Measurements from ENCODE around the gene FOXI1. TPM values are rescaled to one million over a fixed set of nuclear protein-coding genes. Genes with fewer than 3 reads are reported as not detected.

Gene FOXI1
- total RNA-seq, 1 donor, result not detected

DNA sequence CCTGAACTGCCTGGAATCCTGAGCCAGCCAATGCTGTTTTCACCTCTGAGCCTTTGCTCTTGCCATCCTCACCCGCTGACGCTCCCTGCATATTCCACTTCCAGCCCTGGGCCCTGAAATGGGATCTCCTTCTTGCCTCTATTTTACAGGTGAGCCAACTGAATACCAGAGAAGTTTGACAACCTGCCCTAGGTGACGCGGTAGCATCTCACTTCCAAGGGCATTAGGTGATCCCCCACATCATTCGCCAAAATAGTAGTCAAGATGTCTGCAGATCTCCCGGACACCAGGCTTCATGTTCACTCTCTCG lies 43.5 kb downstream of the FOXI1 start:
- no peaks in the 10 kb centered on the region for H3K79me2 ChIP-seq (ENCODE audit: insufficient read depth, low read length)
- no peak for TF ChIP-seq CTCF (IDR thresholded peaks at IDR 0.05; ENCODE audit: extremely low read depth, low read depth, low read length)
- no peak overlapping the region for H3K4me3 ChIP-seq (ENCODE audit: insufficient read depth, low read length)
- H3K4me2 ChIP-seq (ENCODE audit: insufficient read depth, low read length), result no peak overlapping the region
- H3K4me1 ChIP-seq (ENCODE audit: insufficient read depth, low read length), result peaks cover 14% of the 10 kb centered on the region
- H4K20me1 ChIP-seq (ENCODE audit: insufficient read depth, low read length), result no peaks in the 10 kb centered on the region
- no peak overlapping the region for H2AFZ ChIP-seq (ENCODE audit: low read length)
- H3K27me3 ChIP-seq (ENCODE audit: insufficient read depth, low read length), result peaks cover 3% of the 10 kb centered on the region
- H3K9me3 ChIP-seq (ENCODE audit: low read depth, low read length), result no peaks in the 10 kb centered on the region
- no peak overlapping the region for H3K27ac ChIP-seq (ENCODE audit: low read depth, low read length)
- no peaks in the 10 kb centered on the region for H3K36me3 ChIP-seq (ENCODE audit: insufficient read depth, low read length)
- no peak for DNase-seq (ENCODE audit: insufficient read length, low spot score, missing footprints)

GRCh38 chr5:170150713-170151096 lies 45.0 kb downstream of the FOXI1 start:
- Histone ChIP-seq H3K4me3 (ENCODE audit: insufficient read depth, low read length) (no peak overlapping the region), H3K27ac (ENCODE audit: low read depth, low read length) (no peak overlapping the region), H3K27me3 (ENCODE audit: insufficient read depth, low read length) (peaks cover under 1% of the 10 kb centered on the region), H3K4me2 (ENCODE audit: insufficient read depth, low read length) (no peak overlapping the region), H3K9me3 (ENCODE audit: low read depth, low read length) (no peaks in the 10 kb centered on the region), H2AFZ (ENCODE audit: low read length) (no peak overlapping the region), H4K20me1 (ENCODE audit: insufficient read depth, low read length) (no peaks in the 10 kb centered on the region), H3K79me2 (ENCODE audit: insufficient read depth, low read length) (no peaks in the 10 kb centered on the region), H3K36me3 (ENCODE audit: insufficient read depth, low read length) (no peaks in the 10 kb centered on the region), H3K4me1 (ENCODE audit: insufficient read depth, low read length) (peaks cover 14% of the 10 kb centered on the region)
- no peak for DNase-seq (ENCODE audit: insufficient read length, low spot score, missing footprints)
- TF ChIP-seq CTCF (IDR thresholded peaks at IDR 0.05; ENCODE audit: extremely low read depth, low read depth, low read length), result no peak

DNA sequence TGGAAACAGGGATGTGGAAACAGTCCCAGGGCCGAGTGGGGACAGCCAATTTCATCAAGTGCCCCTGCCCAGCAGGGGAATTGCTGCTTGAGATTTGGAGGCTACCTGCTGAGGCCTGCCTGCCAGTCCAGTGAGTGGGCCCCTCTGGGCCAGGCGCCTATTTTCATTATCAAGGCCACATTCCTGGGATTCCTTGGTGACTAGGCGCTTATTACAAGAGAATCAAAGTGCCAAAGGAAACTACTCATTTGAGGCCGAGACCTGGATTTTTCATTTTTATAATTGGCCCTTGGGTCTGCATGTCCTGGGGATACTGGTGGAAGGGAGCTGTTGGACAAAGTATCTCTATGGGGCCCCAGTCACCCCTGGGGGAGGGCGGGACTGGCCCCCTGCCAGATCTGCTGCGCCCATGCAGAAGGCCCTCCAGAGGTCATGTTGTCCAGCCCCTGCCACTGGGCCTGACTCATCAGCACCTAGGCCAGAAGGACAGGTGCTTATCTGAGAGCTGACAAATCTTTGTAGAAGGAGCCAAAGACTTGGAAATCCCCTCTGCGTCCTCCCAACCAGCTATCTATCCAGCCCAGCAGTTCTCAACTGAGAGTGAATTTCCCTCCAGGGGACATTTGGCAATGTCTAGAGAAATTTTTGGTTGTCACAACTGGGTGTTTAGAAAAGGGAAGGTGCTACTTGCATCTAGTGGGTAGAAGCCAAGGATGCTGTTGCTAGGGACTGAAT lies 45.6 kb downstream of the FOXI1 start:
- Histone ChIP-seq H3K27me3 (ENCODE audit: insufficient read depth, low read length) (no peaks in the 10 kb centered on the region), H2AFZ (ENCODE audit: low read length) (no peak overlapping the region), H4K20me1 (ENCODE audit: insufficient read depth, low read length) (no peaks in the 10 kb centered on the region), H3K4me2 (ENCODE audit: insufficient read depth, low read length) (no peak overlapping the region), H3K79me2 (ENCODE audit: insufficient read depth, low read length) (no peaks in the 10 kb centered on the region), H3K4me1 (ENCODE audit: insufficient read depth, low read length) (peaks cover 14% of the 10 kb centered on the region), H3K36me3 (ENCODE audit: insufficient read depth, low read length) (no peaks in the 10 kb centered on the region), H3K27ac (ENCODE audit: low read depth, low read length) (no peak overlapping the region), H3K9me3 (ENCODE audit: low read depth, low read length) (no peaks in the 10 kb centered on the region), H3K4me3 (ENCODE audit: insufficient read depth, low read length) (no peak overlapping the region)
- DNase-seq (ENCODE audit: insufficient read length, low spot score, missing footprints), result peak; percentile 92
- TF ChIP-seq CTCF (IDR thresholded peaks at IDR 0.05; ENCODE audit: extremely low read depth, low read depth, low read length), result no peak

DNA sequence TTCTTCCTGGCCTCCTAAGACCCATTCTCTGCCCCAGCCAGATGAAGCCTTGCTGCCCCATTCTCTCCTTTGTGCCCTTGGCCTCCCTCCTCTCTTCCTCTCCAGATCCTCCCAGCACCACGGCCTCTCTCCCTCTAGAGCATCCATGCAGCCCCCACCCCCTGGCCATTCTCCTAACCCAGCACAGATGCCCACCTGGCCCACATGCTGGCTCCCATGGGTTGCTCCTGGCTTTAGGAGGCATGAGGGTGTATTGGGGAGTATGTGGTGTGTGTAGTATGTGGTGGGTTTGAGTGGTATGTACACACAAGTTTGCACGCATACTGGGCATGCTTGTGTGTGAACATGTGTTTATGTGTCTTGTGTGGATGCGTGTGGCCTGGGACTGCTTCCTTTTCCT lies 47.1 kb downstream of the FOXI1 start:
- DNase-seq (ENCODE audit: insufficient read length, low spot score, missing footprints), result no peak
- Histone ChIP-seq H3K27ac (ENCODE audit: low read depth, low read length) (no peak overlapping the region), H3K36me3 (ENCODE audit: insufficient read depth, low read length) (no peaks in the 10 kb centered on the region), H3K4me1 (ENCODE audit: insufficient read depth, low read length) (peaks cover 14% of the 10 kb centered on the region), H3K4me3 (ENCODE audit: insufficient read depth, low read length) (no peak overlapping the region), H3K79me2 (ENCODE audit: insufficient read depth, low read length) (no peaks in the 10 kb centered on the region), H3K4me2 (ENCODE audit: insufficient read depth, low read length) (no peak overlapping the region), H4K20me1 (ENCODE audit: insufficient read depth, low read length) (no peaks in the 10 kb centered on the region), H3K27me3 (ENCODE audit: insufficient read depth, low read length) (no peaks in the 10 kb centered on the region), H2AFZ (ENCODE audit: low read length) (no peak overlapping the region), H3K9me3 (ENCODE audit: low read depth, low read length) (no peaks in the 10 kb centered on the region)
- TF ChIP-seq CTCF (IDR thresholded peaks at IDR 0.05; ENCODE audit: extremely low read depth, low read depth, low read length), result no peak

Data from osteoblast (primary cell).